SK-N-SH treated with all-trans-retinoic acid at 6 μM for 48 hours (cell line): Measurements from ENCODE around the gene CTPS2.

ENCODE experiments used
- ARNTL ChIP-seq: fragments of 450-650 bp; formaldehyde crosslinking; IDR thresholded peaks from 2 replicates; pipeline ENCODE4 v1.5.0; 2020; ENCODE audit warnings: low read depth, mild to moderate bottlenecking, moderate library complexity, borderline replicate concordance
- CREB5 ChIP-seq: fragments of 250-450 bp; sonication (Bioruptor Pico); IDR thresholded peaks from 2 replicates; pipeline ENCODE4 v1.5.1; 2020; ENCODE audit warnings: low read depth, mild to moderate bottlenecking, moderate library complexity
- GLIS3 ChIP-seq: fragments of 250-450 bp; sonication (Bioruptor Pico); IDR thresholded peaks from 2 replicates; pipeline ENCODE4 v1.5.0; 2020; ENCODE audit warnings: mild to moderate bottlenecking, moderate library complexity
- PATZ1 ChIP-seq: fragments of 250-450 bp; sonication (Bioruptor Pico); IDR thresholded peaks from 2 replicates; pipeline ENCODE4 v1.8.0; 2020; ENCODE audit warnings: mild to moderate bottlenecking, moderate library complexity, borderline replicate concordance
- PPARA ChIP-seq: fragments of 250-450 bp; sonication (Bioruptor Pico); IDR thresholded peaks from 2 replicates; pipeline ENCODE4 v1.5.0; 2020; ENCODE audit warnings: mild to moderate bottlenecking, borderline replicate concordance
- SNAI2 ChIP-seq: fragments of 250-450 bp; sonication (Bioruptor Pico); IDR thresholded peaks from 2 replicates; pipeline ENCODE4 v1.5.0; 2020; ENCODE audit warnings: mild to moderate bottlenecking, moderate library complexity
- ZFP3 ChIP-seq: fragments of 250-450 bp; sonication (Bioruptor Pico); IDR thresholded peaks from 2 replicates; pipeline ENCODE4 v1.5.0; 2020; ENCODE audit warnings: mild to moderate bottlenecking, moderate library complexity
- ZFP30 ChIP-seq: fragments of 450-650 bp; formaldehyde crosslinking; IDR thresholded peaks from 2 replicates; pipeline ENCODE4 v1.5.0; 2022; ENCODE audit warnings: mild to moderate bottlenecking, moderate library complexity
- ZNF565 ChIP-seq: fragments of 450-650 bp; formaldehyde crosslinking; conservative IDR thresholded peaks from 2 replicates; pipeline ENCODE4 v1.5.0; 2020; ENCODE audit warnings: low read depth, mild to moderate bottlenecking, moderate library complexity
- ZNF70 ChIP-seq: fragments of 450-650 bp; formaldehyde crosslinking; IDR thresholded peaks from 2 replicates; pipeline ENCODE4 v1.5.0; 2020; ENCODE audit warnings: mild to moderate bottlenecking, moderate library complexity

GRCh38 chrX:16743604-16744325 is 31.3 kb upstream of the CTPS2 start:
- no peak for TF ChIP-seq ZFP30 (CRISPR knock-in tag)
- TF ChIP-seq SNAI2 (CRISPR knock-in tag): no peak
- TF ChIP-seq ARNTL (CRISPR knock-in tag): no peak
- no peak for TF ChIP-seq PATZ1 (CRISPR knock-in tag)
- TF ChIP-seq ZNF70: no peak
- no peak for TF ChIP-seq GLIS3 (CRISPR knock-in tag)
- TF ChIP-seq CREB5 (CRISPR knock-in tag): no peak
- no peak for TF ChIP-seq ZFP3 (CRISPR knock-in tag)
- TF ChIP-seq PPARA (CRISPR knock-in tag): no peak
- no peak for TF ChIP-seq ZNF565
